ENCODE measurements around the gene EFHC1. TPM values are rescaled to one million over a fixed set of nuclear protein-coding genes. Genes with fewer than 3 reads are reported as not detected.

EFHC1 gene
- total and polyA plus RNA-seq, 2 of the 13 experiments (the other 11 are each of a cell fraction or from before 2014, with no cell fraction given) = 23.4 to 29.5 TPM

DNA sequence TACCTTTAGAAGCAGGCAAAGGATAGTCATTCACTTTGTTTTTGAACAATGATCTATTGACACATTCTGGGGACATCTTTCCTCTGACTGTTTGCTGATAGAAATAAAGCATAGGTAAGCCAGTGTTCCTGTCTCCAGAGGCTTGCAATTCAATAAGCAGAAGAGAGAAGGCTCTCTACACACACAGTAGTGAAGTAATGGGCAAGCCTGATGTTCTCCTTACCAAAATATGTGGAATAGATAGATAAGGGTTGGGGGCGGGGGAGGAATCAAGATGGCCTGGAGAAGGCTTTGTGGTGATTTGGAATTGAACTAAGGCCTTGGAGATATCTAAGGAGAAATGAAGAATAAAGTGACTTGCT is 30.9 kb upstream of the EFHC1 start (continued):
- TF ChIP-seq GATAD1 (CRISPR knock-in tag; IDR thresholded peaks at IDR 0.05) = 0 out of 2 replicates have a peak, but pooled peaks have one; percentile 0
- TF ChIP-seq ZNF878 (CRISPR knock-in tag; IDR thresholded peaks at IDR 0.05) = 0 out of 2 replicates have a peak, but pooled peaks have one; percentile 7
- TF ChIP-seq ZNF326 (CRISPR knock-in tag; IDR thresholded peaks at IDR 0.05; ENCODE audit: borderline replicate concordance) = no peak
- no peak for TF ChIP-seq ZC3H4 (CRISPR knock-in tag; IDR thresholded peaks at IDR 0.05; ENCODE audit: borderline replicate concordance)
- 0 out of 2 replicates have a peak, but pooled peaks have one; percentile 35 for TF ChIP-seq ZNF564 (CRISPR knock-in tag; IDR thresholded peaks at IDR 0.05)
- no peak for TF ChIP-seq SOX13 (IDR thresholded peaks at IDR 0.05)
- TF ChIP-seq SOX13 (CRISPR knock-in tag; conservative IDR thresholded peaks at IDR 0.05 in 1 of 2, IDR thresholded peaks at IDR 0.05 in 1 of 2) = peak in 1 of 2 experiments; percentile 83; a peak in 2 of 4 replicates
- TF ChIP-seq, protein P1, sequence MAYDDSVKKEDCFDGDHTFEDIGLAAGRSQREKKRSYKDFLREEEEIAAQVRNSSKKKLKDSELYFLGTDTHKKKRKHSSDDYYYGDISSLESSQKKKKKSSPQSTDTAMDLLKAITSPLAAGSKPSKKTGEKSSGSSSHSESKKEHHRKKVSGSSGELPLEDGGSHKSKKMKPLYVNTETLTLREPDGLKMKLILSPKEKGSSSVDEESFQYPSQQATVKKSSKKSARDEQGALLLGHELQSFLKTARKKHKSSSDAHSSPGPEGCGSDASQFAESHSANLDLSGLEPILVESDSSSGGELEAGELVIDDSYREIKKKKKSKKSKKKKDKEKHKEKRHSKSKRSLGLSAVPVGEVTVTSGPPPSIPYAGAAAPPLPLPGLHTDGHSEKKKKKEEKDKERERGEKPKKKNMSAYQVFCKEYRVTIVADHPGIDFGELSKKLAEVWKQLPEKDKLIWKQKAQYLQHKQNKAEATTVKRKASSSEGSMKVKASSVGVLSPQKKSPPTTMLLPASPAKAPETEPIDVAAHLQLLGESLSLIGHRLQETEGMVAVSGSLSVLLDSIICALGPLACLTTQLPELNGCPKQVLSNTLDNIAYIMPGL (CRISPR knock-in tag; IDR thresholded peaks at IDR 0.05; ENCODE audit: borderline replicate concordance in 1 of 2, low read depth in 1 of 2) = 0 out of 4 replicates have a peak, but pooled peaks of 1 of the 2 experiments have one; percentile 39
- TF ChIP-seq, protein P2, sequence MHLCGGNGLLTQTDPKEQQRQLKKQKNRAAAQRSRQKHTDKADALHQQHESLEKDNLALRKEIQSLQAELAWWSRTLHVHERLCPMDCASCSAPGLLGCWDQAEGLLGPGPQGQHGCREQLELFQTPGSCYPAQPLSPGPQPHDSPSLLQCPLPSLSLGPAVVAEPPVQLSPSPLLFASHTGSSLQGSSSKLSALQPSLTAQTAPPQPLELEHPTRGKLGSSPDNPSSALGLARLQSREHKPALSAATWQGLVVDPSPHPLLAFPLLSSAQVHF (CRISPR knock-in tag; IDR thresholded peaks at IDR 0.05) = no peak
- TF ChIP-seq, protein P3, sequence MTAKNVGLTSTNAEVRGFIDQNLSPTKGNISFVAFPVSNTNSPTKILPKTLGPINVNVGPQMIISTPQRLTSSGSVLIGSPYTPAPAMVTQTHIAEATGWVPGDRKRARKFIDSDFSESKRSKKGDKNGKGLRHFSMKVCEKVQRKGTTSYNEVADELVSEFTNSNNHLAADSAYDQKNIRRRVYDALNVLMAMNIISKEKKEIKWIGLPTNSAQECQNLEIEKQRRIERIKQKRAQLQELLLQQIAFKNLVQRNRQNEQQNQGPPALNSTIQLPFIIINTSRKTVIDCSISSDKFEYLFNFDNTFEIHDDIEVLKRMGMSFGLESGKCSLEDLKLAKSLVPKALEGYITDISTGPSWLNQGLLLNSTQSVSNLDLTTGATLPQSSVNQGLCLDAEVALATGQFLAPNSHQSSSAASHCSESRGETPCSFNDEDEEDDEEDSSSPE (CRISPR knock-in tag; IDR thresholded peaks at IDR 0.05) = no peak
- TF ChIP-seq GFI1 (CRISPR knock-in tag; IDR thresholded peaks at IDR 0.05; ENCODE audit: borderline replicate concordance) = 0 out of 2 replicates have a peak, but pooled peaks have one; percentile 15
- no peak for TF ChIP-seq ARNT (IDR thresholded peaks at IDR 0.05)
- TF ChIP-seq, protein P4, sequence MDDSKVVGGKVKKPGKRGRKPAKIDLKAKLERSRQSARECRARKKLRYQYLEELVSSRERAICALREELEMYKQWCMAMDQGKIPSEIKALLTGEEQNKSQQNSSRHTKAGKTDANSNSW (CRISPR knock-in tag; IDR thresholded peaks at IDR 0.05; ENCODE audit: borderline replicate concordance) = no peak
- 0 out of 2 replicates have a peak, but pooled peaks have one; percentile 17 for TF ChIP-seq CC2D1A (CRISPR knock-in tag; IDR thresholded peaks at IDR 0.05)
- TF ChIP-seq ZSCAN30 (CRISPR knock-in tag; IDR thresholded peaks at IDR 0.05) = no peak
- TF ChIP-seq ELF3 (CRISPR knock-in tag; IDR thresholded peaks at IDR 0.05) = peak; percentile 5; the same call in 1 of the 2 replicates
- no peak for TF ChIP-seq ZNF879 (CRISPR knock-in tag; IDR thresholded peaks at IDR 0.05)
- TF ChIP-seq ZNF772 (CRISPR knock-in tag; IDR thresholded peaks at IDR 0.05) = 0 out of 2 replicates have a peak, but pooled peaks have one; percentile 12
- 0 out of 2 replicates have a peak, but pooled peaks have one; percentile 34 for TF ChIP-seq TGIF2 (CRISPR knock-in tag; IDR thresholded peaks at IDR 0.05)
- TF ChIP-seq ZNF644 (CRISPR knock-in tag; IDR thresholded peaks at IDR 0.05; ENCODE audit: low read depth) = 0 out of 2 replicates have a peak, but pooled peaks have one; percentile 5
- peak; percentile 76 for TF ChIP-seq ASH2L (IDR thresholded peaks at IDR 0.05; ENCODE audit: insufficient read length, low read depth, low read length)
